Limb (tissue), 2 donors: ENCODE data around the gene ERICH2.
"Not testable (repeated sequence)": the region's sequence is repeated elsewhere in the genome, so short reads cannot be mapped to it uniquely, and the experiment has no call there.

Experiments used
- DNase-seq, 2 donors: peaks; one replicate each; pipeline ENCODE4 v3.0.0-alpha.2; 2016; ENCODE audit errors: extremely low spot score in 2 of 2

The ERICH2 gene

GRCh38 chr2:170770008-170770605 lies at the start of gene ERICH2:
ERICH2 (plus strand) TSS chr2:170770378; CDS start chr2:170770682, 304 bp downstream.
- peak in 1 of 2 donors; percentile 70 for DNase-seq

GRCh38 chr2:170721678-170722077 lies 48.5 kb upstream of the ERICH2 start:
- no peak for DNase-seq

- no peak for DNase-seq
These were observed 47.9 kb upstream of the ERICH2 start for GRCh38 chr2:170722301-170722700.

- DNase-seq: no peak
These were observed 46.7 kb upstream of the ERICH2 start for GRCh38 chr2:170723446-170723958.

GRCh38 chr2:170733798-170734600 lies 36.2 kb upstream of the ERICH2 start:
- no peak for DNase-seq

GRCh38 chr2:170734601-170735000 lies 35.6 kb upstream of the ERICH2 start:
- not testable (repeated sequence) for DNase-seq

- no peak for DNase-seq
These were observed 33.5 kb upstream of the ERICH2 start for GRCh38 chr2:170736628-170737027.

- no peak for DNase-seq
These were observed 32.8 kb upstream of the ERICH2 start for GRCh38 chr2:170737406-170737805.

- DNase-seq: no peak
These were observed 32.4 kb upstream of the ERICH2 start for GRCh38 chr2:170737821-170738220.

- DNase-seq: no peak
These were observed 31.1 kb upstream of the ERICH2 start for GRCh38 chr2:170739048-170739447.

GRCh38 chr2:170739507-170740046 lies 30.6 kb upstream of the ERICH2 start:
- DNase-seq: no peak

GRCh38 chr2:170740660-170741059 lies 29.5 kb upstream of the ERICH2 start:
- DNase-seq: no peak

- DNase-seq: no peak
These were observed 28.2 kb upstream of the ERICH2 start for GRCh38 chr2:170742000-170742399.

GRCh38 chr2:170742896-170743529 lies 27.2 kb upstream of the ERICH2 start:
- no peak for DNase-seq

GRCh38 chr2:170743530-170744239 lies 26.5 kb upstream of the ERICH2 start:
- DNase-seq: no peak

GRCh38 chr2:170744248-170745002 lies 25.8 kb upstream of the ERICH2 start:
- no peak for DNase-seq

- no peak for DNase-seq
These were observed 24.9 kb upstream of the ERICH2 start for GRCh38 chr2:170745305-170745704.

GRCh38 chr2:170747921-170748320 lies 22.3 kb upstream of the ERICH2 start:
- no peak for DNase-seq

- not testable (repeated sequence) for DNase-seq
These were observed 18.6 kb upstream of the ERICH2 start for GRCh38 chr2:170751555-170751954.

- no peak for DNase-seq
These were observed 8.6 kb upstream of the ERICH2 start for GRCh38 chr2:170761572-170761971.

GRCh38 chr2:170762760-170763159 lies 7.4 kb upstream of the ERICH2 start:
- DNase-seq: no peak
